Erythroblast (primary cell): ENCODE results near the gene CFAP91.

Source experiments
- DNase-seq, 2 experiments: peaks; one replicate each; lab custom pipeline; 2025; lab: John Stamatoyannopoulos, UW
- GATA1 ChIP-seq: IDR thresholded peaks from 2 replicates; pipeline ENCODE4 v1.6.1; 2011; ENCODE audit warnings: low read depth, mild to moderate bottlenecking, control low read depth, low read length, moderate library complexity
- POLR2A ChIP-seq: IDR thresholded peaks from 2 replicates; pipeline ENCODE4 v1.6.1; 2011; ENCODE audit warnings: mild to moderate bottlenecking, low read length

CFAP91 gene

DNA sequence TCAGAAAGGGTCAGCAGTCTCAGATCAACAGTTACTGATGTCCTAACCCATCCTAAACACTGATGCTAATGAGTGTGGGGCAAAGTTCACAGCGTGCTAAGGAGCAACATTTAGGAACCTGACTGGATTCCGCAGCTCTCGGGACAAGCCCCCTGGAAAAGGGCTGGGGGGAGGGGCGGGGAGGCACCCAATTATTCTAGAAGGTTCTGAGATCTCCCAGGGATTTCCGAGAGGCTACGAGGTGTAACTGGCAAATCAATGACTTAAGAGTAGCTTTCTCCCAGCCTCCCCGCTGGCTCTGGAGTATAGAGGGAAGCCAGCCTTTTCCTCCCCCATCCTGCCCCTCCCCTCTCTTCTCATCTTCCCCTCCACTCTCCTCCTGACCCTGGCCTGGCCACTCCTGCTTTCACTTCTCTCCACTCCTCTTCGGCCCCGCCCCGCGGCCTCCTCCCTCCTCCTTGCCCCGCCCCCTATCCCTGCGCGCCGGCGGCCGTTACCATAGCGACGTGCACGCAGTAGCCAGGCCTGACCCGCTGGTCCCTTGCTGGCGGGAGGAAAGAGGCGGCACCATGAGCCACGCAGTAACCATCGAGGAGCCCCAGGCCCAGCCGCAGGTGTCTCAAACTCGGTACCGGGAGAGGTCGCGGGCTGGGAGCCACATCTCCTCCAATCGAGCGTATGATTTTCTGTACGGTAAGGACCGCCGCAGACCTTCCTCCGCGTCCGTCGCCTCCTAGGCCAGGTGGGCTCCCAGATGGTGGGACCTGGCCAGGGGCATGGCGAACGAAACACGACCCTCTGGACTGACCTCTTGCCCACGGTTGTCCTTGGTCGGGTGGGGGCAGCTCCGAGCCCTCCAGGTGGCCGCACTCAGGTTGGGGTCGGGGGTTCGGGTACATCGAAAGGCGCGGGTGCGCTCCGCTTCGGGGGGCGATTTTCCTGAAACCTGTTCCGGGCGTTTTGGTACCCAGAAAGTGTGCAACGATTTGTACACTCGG is at the start of gene CFAP91:
Gene CFAP91, plus strand, starts transcription at position 493 of the 998 bp plus-strand sequence. Its CDS starts 77 bp downstream, at position 570.
- TF ChIP-seq GATA1 = no peak
- TF ChIP-seq POLR2A = no peak
- DNase-seq = peak; percentile 90 to 92

- DNase-seq = no peak
- TF ChIP-seq POLR2A (no peak), GATA1 (no peak)
These were observed 48.9 kb upstream of the CFAP91 start for GRCh38 chr3:119653876-119654275.

DNA sequence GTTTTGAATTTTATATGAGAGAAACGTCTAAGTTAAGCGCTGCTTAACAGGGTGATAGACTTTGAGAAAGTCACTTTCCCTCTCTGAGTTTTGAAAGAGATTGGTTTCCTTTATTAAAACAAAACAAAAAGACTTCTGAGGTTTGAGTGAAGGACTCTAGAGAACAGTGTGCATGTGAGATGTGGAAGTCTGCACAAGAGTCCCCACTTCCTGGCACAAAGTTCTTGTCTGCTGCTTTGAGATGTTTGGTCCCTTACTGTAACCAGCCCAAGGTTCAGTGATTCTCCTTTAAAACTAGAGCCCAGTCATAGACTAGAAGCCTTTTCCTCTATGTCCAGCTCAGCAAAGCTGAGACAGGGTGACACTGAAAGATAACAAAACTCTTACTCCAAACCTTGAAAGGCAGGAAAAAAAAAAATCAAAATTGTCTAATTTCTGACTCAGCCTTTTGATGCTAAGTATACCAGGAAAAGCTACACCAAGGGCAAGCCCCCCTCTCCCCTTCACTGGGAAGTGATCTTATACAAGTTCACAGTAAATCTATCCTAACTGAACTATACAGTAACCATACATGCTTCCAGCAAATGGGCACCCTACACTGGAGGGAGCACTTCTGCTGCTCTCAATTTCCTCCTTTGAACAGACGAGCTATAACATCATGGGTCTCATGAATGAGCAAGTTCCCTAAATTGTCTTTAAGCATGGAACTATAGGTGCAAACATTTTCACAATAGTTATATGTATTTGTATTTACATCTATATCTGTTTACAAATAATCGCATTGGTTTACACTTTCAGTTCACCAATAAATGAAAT is 44.7 kb upstream of the CFAP91 start:
- no peak for DNase-seq
- TF ChIP-seq GATA1 (no peak), POLR2A (no peak)

- no peak for DNase-seq
- TF ChIP-seq GATA1 (no peak), POLR2A (no peak)
These were observed 43.8 kb upstream of the CFAP91 start for GRCh38 chr3:119658994-119659393.

- TF ChIP-seq POLR2A (no peak), GATA1 (no peak)
- DNase-seq = no peak
These were observed 43.1 kb upstream of the CFAP91 start for GRCh38 chr3:119659606-119660291.

DNA sequence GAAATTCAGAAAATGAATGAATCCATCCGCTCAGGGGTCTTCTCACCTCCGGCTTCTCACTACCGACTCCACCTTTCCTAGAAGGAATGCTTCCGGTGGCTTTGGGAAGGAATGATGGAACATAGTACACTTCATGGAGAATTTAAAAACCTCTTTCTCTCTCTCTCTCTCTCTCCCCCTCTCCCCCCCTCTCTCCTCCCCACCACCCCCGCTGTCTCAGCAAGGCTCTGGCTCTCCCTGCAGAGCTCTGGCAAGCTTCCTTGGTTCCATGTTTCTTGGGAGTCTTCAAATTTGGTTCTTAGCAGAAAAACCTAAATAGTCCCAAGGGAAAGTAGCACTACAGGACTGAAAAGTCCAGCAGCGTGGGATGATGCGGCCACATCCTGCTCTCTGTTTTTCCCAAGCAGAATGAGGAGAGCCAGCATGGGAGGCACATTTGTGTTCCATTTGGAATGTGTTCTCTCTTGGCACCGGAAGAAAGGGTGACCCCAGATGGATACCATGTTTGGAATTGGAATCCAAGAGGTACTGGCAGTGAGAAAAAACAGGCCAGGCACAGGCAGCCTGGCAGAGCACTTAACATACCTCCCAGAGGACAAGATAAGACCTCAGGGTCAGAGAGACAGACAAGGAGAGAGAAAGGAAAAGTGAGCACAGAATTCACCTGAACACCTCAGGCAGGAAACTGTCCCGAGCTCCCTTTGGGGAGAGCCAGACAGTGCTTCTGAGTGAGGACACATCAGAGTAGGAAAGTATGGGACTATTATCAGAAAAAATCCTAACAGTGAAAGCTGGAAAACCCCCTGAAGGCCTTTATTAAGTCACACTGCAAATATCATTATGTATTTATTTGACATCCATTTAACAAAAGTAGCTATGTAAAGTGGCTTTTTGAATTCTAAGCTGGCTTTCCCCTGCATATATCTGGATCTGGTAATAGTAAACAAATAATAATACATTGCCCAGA is 42.1 kb upstream of the CFAP91 start, which contains the start of gene POPDC2:
Gene POPDC2, minus strand, starts transcription at position 116 of the 967 bp plus-strand sequence. CDS start 166 bp downstream, outside the sequence.
- TF ChIP-seq POLR2A = no peak
- TF ChIP-seq GATA1 = no peak
- no peak for DNase-seq

DNA sequence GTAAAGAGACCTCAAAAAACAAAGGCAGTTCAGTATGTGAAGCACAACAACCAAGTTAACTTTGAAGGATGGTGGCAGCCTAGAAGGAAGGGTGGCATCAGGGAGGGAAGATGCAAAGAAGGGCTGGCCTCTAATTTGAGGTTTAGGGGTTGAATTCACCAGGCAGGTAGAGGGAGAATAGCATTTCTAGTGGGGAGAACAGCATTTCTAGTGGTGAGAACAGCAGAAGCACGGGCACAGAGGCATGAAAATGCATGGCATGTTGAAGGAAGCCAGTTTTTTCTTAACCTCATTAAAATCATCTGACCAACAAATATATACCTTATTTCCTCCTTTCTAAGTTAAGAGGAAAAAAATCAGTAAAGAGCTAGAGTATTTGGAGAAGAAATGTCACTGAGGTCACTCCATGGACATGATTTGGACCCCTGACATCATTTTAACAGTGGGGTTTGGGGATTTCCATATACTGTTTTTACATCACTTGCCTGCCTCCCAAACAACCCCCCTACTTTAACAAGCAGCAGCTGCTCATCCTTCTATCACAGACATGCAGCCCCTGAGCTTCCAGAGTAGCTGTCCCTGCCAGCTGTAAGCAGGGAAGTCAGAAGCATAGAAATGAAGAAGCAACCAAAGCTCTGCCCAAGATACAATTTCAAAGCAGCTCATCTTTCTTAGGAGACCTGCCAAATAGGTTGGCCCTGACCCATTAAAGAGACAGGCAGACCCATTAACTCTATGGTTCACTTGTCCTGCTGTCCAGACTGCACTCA is 40.0 kb upstream of the CFAP91 start:
- DNase-seq = no peak
- TF ChIP-seq GATA1 (no peak), POLR2A (no peak)

- no peak for DNase-seq
- no peak for TF ChIP-seq POLR2A
- no peak for TF ChIP-seq GATA1
These were observed 38.9 kb upstream of the CFAP91 start for GRCh38 chr3:119663885-119664284.

DNA sequence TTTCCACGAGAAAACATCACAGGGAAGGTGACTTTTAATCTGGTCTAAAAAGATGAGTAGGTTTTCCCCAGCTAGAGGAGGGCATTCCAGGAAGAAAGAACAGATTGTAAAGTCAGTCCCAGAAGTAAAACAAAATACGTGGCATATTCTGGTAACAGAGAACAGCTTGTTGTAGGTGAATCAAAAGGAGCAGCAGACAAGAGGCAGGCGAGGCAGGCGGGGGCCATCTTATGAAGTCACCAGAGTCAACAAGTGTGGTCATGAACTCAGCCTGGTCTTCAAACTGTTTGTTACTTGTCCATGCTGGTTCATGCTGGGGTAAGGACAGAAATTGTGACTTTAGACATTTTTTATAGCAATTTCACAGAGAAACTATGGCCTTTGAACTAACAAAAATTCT is 38.5 kb upstream of the CFAP91 start:
- TF ChIP-seq GATA1 (no peak), POLR2A (no peak)
- DNase-seq = no peak

DNA sequence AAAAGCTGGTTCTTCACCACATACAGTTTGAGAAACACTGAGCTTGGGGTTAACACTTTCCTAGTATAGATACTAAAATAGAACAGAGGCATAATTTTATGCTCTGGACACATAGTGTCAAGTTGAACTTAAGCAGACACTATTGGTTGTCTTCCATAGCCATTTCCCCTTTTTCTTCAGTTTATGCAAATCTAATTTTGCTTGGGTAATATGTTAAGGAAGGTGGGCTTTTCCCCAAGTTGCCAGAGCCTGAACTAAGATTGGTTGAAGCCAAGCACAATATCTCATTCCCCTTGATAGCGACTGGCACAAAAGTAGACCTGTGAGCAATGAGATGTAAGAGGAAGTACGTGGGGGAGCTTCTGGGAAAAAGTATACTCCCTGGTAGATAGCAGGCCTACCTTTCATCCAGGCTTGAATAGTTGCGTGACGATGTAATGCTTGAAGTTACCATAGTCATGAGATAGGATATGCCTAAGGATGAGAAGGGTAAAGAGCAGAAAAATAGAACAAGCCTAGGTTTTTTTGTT is 37.9 kb upstream of the CFAP91 start:
- no peak for TF ChIP-seq GATA1
- TF ChIP-seq POLR2A = peak; percentile 6
- no peak for DNase-seq

DNA sequence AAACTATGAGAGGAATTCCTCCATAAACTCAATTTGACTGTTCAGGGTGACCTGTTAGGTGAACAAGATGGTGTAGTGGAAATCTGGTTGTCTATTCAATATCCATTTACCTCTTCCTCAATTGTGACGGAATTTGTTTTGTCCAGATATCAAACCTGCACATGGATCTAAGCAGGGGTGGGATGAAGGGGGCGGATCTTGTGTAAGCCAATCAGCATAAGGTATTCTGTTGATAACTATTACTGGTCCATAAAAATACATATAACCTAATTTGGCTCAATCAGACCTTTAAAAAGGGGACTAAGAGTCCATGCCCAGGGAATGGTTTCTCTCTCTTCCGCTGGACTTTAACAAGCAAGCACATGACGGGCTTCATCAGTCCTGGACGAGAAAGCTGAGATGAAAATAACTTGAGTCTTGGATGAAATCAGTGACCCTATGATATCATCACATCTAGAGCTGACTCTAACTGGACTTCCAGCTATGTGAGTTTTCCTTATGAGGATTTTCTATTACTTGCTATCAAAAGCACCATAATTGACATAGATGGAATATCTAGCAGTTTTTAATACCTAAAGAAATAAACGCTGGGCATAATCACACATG is 36.8 kb upstream of the CFAP91 start:
- DNase-seq = no peak
- TF ChIP-seq POLR2A (no peak), GATA1 (no peak)
